GM12873 (cell line): ENCODE data around the gene DOK6.

Experiments
- CTCF ChIP-seq: IDR thresholded peaks from 2 replicates; pipeline ENCODE4 v1.5.1; 2012; ENCODE audit warnings: low read depth, mild to moderate bottlenecking, moderate library complexity, low read length, control low read depth; ENCODE audit not compliant: insufficient read depth; ENCODE audit errors: missing control alignments

Gene DOK6

DNA sequence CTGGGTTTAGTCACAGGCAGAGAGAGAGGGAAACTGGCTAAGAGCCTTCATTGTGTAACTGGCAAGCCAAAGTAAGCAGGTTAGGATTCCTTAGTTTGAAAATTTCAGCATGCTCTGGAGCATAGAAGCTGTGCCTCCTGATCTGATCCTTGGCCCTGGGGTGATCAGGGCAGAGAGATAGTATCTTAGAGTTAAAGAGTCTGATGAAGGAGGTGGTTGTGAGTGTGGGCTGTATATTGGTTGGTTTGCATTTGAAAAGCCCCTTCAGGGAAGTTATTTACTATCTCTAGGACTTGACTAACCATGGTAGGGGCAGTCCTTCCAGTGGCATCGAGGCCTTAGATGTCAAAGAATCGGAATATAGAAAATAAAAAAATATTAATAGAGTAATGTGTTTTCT is 316.9 kb downstream of the DOK6 start:
- TF ChIP-seq CTCF = no peak

GRCh38 chr18:69718912-69719547 is 318.3 kb downstream of the DOK6 start:
- no peak for TF ChIP-seq CTCF

GRCh38 chr18:69720422-69720821 is 319.7 kb downstream of the DOK6 start:
- no peak for TF ChIP-seq CTCF

GRCh38 chr18:69723434-69723833 is 322.7 kb downstream of the DOK6 start:
- no peak for TF ChIP-seq CTCF

DNA sequence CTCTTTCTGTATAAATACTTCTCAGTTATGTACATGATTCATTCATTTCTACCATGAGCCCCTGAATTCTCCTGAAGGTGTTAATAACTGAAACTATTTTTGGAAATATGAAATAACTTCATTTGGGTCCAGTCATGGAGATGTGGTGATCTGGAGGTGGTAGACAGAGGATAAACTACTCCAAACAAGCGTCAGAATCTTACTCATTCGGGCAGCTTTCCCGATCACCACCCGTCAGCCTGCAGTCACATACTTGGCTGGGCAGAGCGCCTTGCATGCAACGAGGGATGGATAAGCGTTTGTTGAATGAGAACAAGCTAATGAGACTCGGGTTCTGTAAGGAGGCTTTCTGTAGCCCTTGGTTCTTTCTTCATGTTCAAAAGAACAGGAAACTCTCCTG is 324.3 kb downstream of the DOK6 start:
- no peak for TF ChIP-seq CTCF

DNA sequence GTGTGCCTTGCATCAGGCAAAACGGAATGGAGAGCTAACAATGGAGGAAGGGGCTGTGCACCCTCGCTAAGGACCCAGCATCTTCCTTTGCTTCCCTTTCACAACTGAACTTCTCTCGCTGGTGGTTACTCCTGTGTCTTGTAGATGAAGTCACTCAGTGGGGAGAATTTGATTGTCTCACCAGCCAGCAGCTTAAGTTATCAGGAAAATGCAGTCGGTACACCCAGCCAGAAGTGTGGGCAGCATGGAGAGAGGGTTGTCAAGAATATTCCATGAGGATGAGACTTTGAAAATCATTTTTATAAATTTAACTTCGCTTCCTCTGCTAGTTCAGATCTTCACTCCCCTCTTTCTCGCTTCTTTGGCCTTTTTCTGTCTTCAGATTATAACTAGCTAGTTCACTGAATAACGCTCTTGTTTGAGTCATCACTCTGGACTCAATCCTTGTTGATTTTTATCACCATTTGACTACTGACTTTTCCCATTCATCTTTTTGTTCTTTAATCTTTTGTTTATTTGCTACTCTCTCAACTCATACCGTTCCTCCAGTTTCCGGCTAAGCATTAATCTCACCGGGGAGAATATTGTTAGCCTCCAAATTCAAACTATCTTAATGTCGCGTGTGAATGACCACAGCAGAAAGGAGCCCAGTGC is 325.3 kb downstream of the DOK6 start:
- no peak for TF ChIP-seq CTCF

GRCh38 chr18:69727912-69728572 is 327.4 kb downstream of the DOK6 start:
- no peak for TF ChIP-seq CTCF
